Posterior vena cava (tissue), 2 donors: ENCODE data around the gene HELZ2. TPM values are rescaled to one million over a fixed set of nuclear protein-coding genes. Genes with fewer than 3 reads are reported as not detected.
"Not testable (repeated sequence)": the region's sequence is repeated elsewhere in the genome, so short reads cannot be mapped to it uniquely, and the experiment has no call there.

ENCODE experiments used
- DNase-seq: peaks from one replicate; pipeline ENCODE4 v3.0.0-alpha.2; 2020; ENCODE audit warnings: low spot score
- intact Hi-C, 2 donors: fragments of 100-400 bp; cut with DNase I; formaldehyde crosslinking; loops; one replicate each; pipeline versions ENCODE4 v1.14.1 to v1.14.2; 2022 to 2023
- total RNA-seq, 2 donors: library from RNA; stranded (reverse); fragmentation: NEBNext Ultra II Directional; extraction: Animal tissue kit (Norgen Biotek cat#: 25700); gene quantifications; one replicate each; pipeline ENCODE4 v1.2.1, GENCODE V29; 2021
- donor health status: DM: yes; HTN: yes; CAD: no.
- donor health status: DM: yes; HTN: yes; CAD: no.

The HELZ2 gene
- total RNA-seq, 2 donors from 2014 or later = 13.7 to 25.5 TPM

GRCh38 chr20:63585616-63586565, 11.9 kb upstream of the HELZ2 start:
- DNase-seq = peak; percentile 23
- intact Hi-C loops = loop anchor here in 1 of 2 donors (5.0 kb wide), 1 partner anchor 456 kb away; no protein-coding TSS in a partner anchor

GRCh38 chr20:63582382-63583063, 8.5 kb upstream of the HELZ2 start:
- intact Hi-C loops = no loop called here
- DNase-seq = no peak

- DNase-seq = no peak
- intact Hi-C loops = no loop called here
Measured at GRCh38 chr20:63580796-63581461, 6.9 kb upstream of the HELZ2 start.

DNA sequence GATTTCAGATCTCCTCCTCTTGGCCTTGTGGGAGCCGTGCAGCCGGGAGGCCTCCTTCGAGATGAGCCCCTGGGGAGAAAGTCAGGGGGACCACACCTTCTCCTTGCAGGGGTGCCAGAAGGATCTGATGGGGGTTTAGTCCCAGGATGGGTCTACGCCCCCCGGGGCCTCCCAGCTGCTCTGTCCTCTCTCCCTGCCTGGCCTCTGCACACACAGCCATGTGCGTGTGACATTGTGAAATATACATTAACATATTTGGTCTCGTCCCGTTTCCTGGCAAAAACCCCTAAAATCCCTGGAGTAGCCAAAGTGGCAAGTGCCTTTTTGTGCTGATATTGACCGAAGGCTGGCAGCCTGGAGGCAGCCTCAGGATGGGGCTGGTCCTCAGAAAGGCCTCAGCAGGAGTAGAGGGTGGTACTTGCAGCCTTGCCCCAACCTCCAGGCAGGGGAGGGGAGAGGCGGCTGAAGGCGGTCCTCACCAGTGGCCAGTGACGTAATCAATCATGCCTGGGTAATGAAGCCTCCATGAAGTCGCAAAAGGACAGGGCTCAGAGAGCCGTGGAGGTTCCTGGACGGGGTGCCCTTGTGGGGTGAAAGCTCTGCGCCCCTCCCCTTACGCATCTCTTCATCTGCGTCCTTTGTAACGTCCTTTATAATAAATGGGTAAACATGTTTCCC, 5.1 kb upstream of the HELZ2 start:
- DNase-seq = no peak
- intact Hi-C loops = no loop called here

GRCh38 chr20:63578224-63579016, 4.4 kb upstream of the HELZ2 start:
- no peak for DNase-seq
- intact Hi-C loops = no loop called here

DNA sequence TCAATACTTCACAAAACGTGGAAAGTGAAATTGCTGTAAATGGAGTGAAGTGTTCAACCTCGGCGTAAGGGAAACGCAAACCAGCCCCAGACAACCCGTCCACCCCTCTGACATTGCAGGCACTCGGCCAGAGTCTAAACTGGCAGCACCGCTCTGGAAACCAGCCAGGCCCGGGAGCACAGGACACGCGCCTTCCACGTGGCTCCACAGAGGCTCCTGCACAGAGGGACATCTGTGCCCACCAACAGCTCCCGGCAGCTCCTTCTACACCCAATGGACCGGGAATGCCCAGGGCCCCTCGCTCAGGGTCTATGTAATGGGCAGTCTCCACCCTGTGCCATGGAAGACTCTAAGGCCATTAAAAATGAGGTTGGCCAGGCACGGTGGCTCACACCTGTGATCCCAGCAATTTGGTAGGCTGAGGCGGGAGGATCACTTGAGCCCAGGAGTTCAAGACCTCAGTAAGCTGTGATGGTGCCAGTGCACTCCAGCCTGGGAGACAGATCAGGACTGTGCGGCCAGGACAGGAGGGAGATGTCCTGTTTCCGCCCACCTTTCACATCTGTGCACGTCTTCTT, 3.4 kb upstream of the HELZ2 start:
- no peak for DNase-seq
- intact Hi-C loops = no loop called here

DNA sequence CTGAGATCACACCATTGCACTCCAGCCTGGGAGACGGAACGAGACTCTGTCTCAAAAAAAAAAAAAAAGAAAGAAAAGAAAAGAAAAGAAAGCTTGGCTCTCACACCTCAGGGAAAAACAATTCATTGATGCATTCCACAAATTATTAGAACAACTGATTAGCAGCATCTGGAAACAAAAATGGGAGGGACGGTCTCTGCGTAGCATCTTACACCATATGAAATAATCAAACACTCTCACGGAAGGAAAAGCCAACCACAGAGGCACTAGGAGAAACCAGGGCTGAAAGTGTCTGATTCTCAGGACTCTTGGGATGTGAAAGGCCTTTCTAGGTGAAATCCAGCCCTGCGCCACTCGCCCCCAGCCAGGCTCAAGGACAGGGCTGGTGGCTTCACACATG, 2.3 kb upstream of the HELZ2 start:
- no peak for DNase-seq
- intact Hi-C loops = no loop called here

GRCh38 chr20:63574829-63575743, 1.0 kb upstream of the HELZ2 start:
- intact Hi-C loops = loop anchor here in 1 of 2 donors (5.0 kb wide), 1 partner anchor 1373 kb away; no protein-coding TSS in a partner anchor
- DNase-seq = no peak

GRCh38 chr20:63573647-63574131, 350 bp downstream of the HELZ2 start:
- no peak for DNase-seq
- intact Hi-C loops = loop anchor here in 1 of 2 donors (5.0 kb wide), 1 partner anchor 1371 kb away; no protein-coding TSS in a partner anchor

DNA sequence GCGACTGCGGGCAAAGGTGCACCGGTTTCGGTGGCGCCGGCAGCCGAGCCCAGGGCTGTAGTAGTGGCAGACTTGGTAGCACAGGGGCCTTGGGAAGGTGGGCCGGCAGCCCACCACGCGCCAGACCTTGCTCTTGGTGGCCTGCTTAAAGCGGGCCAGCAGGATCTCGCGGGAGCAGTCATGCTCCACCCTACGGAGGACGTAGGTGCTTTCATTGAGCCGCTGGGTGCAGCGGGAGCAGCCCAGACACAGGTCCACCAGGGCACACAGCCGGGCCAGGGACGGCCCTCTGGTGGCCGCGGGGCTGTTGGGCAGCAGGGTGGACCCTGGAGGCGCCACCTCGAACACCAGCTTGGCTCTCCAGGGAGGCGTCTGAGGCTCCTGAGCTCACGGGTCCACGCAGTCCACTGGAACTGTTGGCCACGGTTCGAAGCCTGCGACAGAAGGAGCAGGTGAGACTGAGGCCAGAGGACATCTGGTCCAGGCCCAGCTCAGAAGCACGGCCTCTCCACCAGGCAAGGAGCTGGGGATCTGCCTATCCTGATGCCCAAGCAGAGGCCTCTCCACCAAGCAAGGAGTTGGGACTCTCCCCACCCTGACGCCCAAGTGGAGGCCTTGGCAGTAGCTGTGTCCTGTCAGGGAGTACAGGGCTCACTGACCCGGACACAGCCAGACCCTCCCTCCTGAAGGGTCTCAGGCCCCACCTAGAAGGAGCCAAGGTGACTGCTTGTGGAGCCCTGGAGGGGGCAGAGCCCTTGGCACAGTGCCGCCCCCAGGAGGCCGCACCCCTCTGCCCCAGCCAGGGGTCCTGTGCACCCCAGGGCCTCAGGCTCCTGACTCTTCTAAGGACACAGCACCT, 1.0 kb downstream of the HELZ2 start:
- no peak for DNase-seq
- intact Hi-C loops = loop anchor here in 1 of 2 donors (5.0 kb wide), 1 partner anchor 1371 kb away; no protein-coding TSS in a partner anchor

- intact Hi-C loops = loop anchor here in 1 of 2 donors (5.0 kb wide), 1 partner anchor 1370 kb away; no protein-coding TSS in a partner anchor
- no peak for DNase-seq
Measured at GRCh38 chr20:63572071-63572787, 1.8 kb downstream of the HELZ2 start.

DNA sequence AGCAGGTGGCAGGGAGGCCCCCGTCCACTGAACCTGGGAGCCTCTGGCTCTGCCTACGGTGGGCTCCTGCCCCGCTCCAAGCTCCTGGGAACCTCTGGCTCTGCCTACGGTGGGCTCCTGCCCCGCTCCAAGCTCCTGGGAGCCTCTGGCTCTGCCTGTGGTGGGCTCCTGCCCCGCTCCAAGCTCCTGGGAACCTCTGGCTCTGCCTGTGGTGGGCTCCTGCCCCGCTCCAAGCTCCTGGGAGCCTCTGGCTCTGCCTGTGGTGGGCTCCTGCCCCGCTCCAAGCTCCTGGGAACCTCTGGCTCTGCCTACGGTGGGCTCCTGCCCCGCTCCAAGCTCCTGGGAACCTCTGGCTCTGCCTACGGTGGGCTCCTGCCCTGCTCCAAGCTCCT, 3.0 kb downstream of the HELZ2 start:
- intact Hi-C loops = loop anchor here in 1 of 2 donors (5.0 kb wide), 1 partner anchor 1369 kb away; no protein-coding TSS in a partner anchor
- DNase-seq = not testable (repeated sequence)

DNA sequence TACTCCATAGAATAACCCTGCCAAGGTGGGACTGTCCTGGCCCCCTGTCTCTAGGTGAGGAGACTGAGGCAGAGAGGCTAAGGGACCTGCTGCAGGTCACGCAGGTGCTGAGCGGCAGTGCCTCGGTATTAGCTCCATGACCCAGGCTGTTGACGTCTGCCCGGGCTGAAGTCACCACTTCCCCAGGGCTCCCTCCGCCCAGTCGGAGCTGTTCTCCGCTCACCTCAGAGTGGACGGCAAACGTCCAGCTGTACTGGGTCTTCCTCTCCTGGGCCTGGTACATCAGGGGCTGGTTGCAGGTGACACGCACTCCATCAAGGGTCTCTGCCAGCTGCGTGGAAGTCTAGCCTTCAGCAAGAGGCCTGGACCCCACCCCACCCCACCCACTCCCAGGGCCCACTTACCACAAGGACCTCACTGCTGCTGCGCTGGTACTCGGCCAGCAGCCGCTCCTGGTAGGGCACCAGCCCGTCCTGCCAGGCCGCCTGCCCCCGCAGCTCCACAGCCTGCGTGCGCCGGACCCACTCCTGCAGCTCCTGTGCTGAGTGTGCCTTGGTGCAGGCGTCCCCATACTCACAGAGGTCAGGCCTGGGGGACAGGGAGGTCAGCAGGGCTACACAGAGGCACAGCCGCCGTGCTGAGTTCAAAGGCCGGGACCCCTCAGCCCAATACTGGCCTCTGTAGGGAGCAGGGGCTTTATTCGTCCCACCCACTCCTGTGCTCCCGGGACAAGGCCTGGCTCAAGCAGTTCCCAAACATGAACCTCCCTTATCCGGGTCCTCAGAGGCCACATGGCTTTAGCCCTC, 3.6 kb downstream of the HELZ2 start:
- no peak for DNase-seq
- intact Hi-C loops = loop anchor here in 1 of 2 donors (5.0 kb wide), 1 partner anchor 1368 kb away; no protein-coding TSS in a partner anchor
